ENCODE data around the gene RET. TPM values are rescaled to one million over a fixed set of nuclear protein-coding genes. Genes with fewer than 3 reads are reported as not detected.

RET gene
- total RNA-seq, 4 donors from 2014 or later: 0.51 to 1.2 (median 0.62) TPM

- Histone ChIP-seq H3K9me3 (no peaks in the 10 kb centered on the region), H3K27ac (no peak overlapping the region), H3K4me1 (peaks cover 0 to 7% of the 10 kb centered on the region in 2 donors), H3K27me3 (no peaks in the 10 kb centered on the region), H3K36me3 (no peaks in the 10 kb centered on the region), H3K4me3 (no peak overlapping the region)
- intact Hi-C loops (cut with DNase I; ENCODE audit: low total_unique reads) (no loop called here), in situ Hi-C loops (cut with MboI; ENCODE audit: low sequenced_read_pairs in 4 of 4) (no loop called here)
- no peak for ATAC-seq
- TF ChIP-seq POLR2A (IDR thresholded peaks at IDR 0.05): no peak
- TF ChIP-seq CTCF (IDR thresholded peaks at IDR 0.05 in 4 of 5, conservative IDR thresholded peaks at IDR 0.05 in 1 of 5): no peak
- DNase-seq: no peak
These were observed 56.3 kb downstream of the RET start for GRCh38 chr10:43132867-43133787.

GRCh38 chr10:43134126-43134905 lies 57.4 kb downstream of the RET start:
- intact Hi-C loops (cut with DNase I; ENCODE audit: low total_unique reads): no loop called here
- Histone ChIP-seq H3K4me1 (peaks cover 3 to 12% of the 10 kb centered on the region in 2 donors), H3K4me3 (no peak overlapping the region), H3K27me3 (no peaks in the 10 kb centered on the region), H3K36me3 (no peaks in the 10 kb centered on the region), H3K9me3 (no peaks in the 10 kb centered on the region), H3K27ac (no peak overlapping the region)
- in situ Hi-C loops (cut with MboI; ENCODE audit: low sequenced_read_pairs in 4 of 4): no loop called here
- no peak for TF ChIP-seq POLR2A (IDR thresholded peaks at IDR 0.05)
- TF ChIP-seq CTCF (IDR thresholded peaks at IDR 0.05 in 4 of 5, conservative IDR thresholded peaks at IDR 0.05 in 1 of 5): no peak
- DNase-seq (no peak), ATAC-seq (no peak)

- ATAC-seq: no peak
- intact Hi-C loops (cut with DNase I; ENCODE audit: low total_unique reads) (loop anchor here (5.0 kb wide), 1 partner anchor 498 kb away; the partner anchor contains the start of gene ZNF33B), in situ Hi-C loops (cut with MboI; ENCODE audit: low sequenced_read_pairs in 4 of 4) (no loop called here)
- H3K9me3 ChIP-seq: no peaks in the 10 kb centered on the region
- no peak overlapping the region for H3K4me3 ChIP-seq
- H3K27me3 ChIP-seq: no peaks in the 10 kb centered on the region
- peaks cover 11 to 17% of the 10 kb centered on the region in 2 donors for H3K4me1 ChIP-seq
- H3K27ac ChIP-seq: no peak overlapping the region
- no peaks in the 10 kb centered on the region for H3K36me3 ChIP-seq
- no peak for DNase-seq
- TF ChIP-seq POLR2A (IDR thresholded peaks at IDR 0.05) (no peak), CTCF (IDR thresholded peaks at IDR 0.05 in 4 of 5, conservative IDR thresholded peaks at IDR 0.05 in 1 of 5) (no peak)
These were observed 58.2 kb downstream of the RET start for GRCh38 chr10:43135064-43135463.

GRCh38 chr10:43135656-43136055 lies 58.8 kb downstream of the RET start:
- H3K27me3 ChIP-seq: no peaks in the 10 kb centered on the region
- no peak overlapping the region for H3K4me3 ChIP-seq
- no peaks in the 10 kb centered on the region for H3K9me3 ChIP-seq
- no peak overlapping the region for H3K27ac ChIP-seq
- intact Hi-C loops (cut with DNase I; ENCODE audit: low total_unique reads): loop anchor here (5.0 kb wide), 1 partner anchor 498 kb away; the partner anchor contains the start of gene ZNF33B
- TF ChIP-seq POLR2A (IDR thresholded peaks at IDR 0.05) (no peak), CTCF (IDR thresholded peaks at IDR 0.05 in 4 of 5, conservative IDR thresholded peaks at IDR 0.05 in 1 of 5) (no peak)
- in situ Hi-C loops (cut with MboI; ENCODE audit: low sequenced_read_pairs in 4 of 4): no loop called here
- no peaks in the 10 kb centered on the region for H3K36me3 ChIP-seq
- DNase-seq (no peak), ATAC-seq (no peak)
- H3K4me1 ChIP-seq: peaks cover 11 to 17% of the 10 kb centered on the region in 2 donors
